Activated CD4-positive, alpha-beta T cell treated with anti-CD3 and anti-CD28 coated beads, Interleukin-2, amount 50 U/mL, for 16 hours (primary cell): ENCODE results near the gene LASP1.
"Not testable (repeated sequence)": the region's sequence is repeated elsewhere in the genome, so short reads cannot be mapped to it uniquely, and the experiment has no call there.

Source experiments
- DNase-seq: peaks from one replicate; pipeline ENCODE4 v3.0.0-alpha.2; 2020

LASP1 gene, protein sequence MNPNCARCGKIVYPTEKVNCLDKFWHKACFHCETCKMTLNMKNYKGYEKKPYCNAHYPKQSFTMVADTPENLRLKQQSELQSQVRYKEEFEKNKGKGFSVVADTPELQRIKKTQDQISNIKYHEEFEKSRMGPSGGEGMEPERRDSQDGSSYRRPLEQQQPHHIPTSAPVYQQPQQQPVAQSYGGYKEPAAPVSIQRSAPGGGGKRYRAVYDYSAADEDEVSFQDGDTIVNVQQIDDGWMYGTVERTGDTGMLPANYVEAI

GRCh38 chr17:38869526-38870258, at the start of gene LASP1:
TSS of gene LASP1 (plus strand) at chr17:38870058. CDS start at chr17:38870190, 132 bp downstream.
- peak; percentile 93 for DNase-seq

DNA sequence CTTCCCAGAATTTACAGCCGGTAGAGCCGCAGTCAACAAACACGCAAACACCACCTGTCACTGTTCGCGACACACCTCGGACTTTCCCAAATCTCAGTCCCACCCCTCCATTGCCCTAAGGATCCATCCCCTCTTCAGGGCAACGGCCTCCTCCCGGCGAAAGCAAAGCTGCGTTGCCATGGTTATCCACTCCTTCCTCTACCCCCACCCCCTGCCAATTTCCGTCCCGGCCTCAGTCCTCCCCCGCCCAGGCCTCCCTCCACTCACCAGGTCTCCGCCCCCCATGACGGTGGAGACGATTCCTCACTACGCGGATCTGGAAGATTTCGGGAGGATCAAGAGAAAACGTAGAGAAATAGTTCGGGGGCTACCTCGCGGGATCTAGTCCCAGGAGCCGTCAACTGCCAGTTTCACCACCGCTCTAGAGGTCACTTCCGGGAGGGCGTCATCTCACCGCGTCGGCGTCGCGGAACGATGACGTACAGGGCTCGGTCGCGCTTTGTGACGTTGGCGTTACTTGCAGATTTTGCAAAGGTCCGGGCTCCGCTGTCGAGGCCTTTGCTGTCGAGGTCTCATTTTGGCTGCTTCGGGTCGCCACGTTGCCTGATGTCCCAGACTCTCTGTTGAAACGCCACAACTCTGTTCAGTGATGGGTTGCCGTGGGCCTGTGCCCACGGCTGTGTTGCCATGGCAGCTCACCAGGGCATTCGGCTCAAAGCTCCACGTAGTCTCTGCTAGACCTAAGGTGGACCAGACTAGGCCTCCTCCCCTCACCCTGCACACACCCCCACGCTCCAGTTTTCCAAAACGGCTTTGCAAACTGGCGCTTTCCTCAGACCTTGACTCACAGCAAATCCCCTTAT, 44.7 kb upstream of the LASP1 start, which contains the start of gene CWC25:
CWC25 (minus strand) TSS at position 423 of the 863 bp plus-strand sequence; CDS start at position 285, 138 bp downstream.
- DNase-seq: peak; percentile 96

DNA sequence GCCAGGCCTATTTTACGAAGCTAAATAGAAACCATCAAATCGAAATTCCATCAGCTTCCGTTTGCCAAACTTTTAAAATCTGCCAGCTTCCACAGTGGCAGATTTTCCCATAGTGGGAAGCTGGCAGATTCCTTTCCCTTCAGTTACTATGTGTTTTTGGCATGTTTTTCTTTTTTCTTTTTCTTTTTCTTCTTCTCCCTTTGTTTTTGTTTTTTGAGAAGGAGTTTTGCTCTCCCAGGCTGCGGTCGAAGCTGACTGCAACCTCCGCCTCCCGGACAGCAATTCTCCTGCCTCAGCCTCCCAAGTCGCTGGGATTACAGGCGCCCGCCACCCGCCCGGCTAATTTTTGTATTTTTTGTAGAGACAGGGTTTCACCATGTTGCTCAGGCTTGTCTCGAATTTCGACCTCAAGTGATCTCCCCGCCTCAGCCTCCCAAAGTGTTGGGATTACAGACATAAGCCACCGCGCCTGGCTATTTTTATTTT, 44.1 kb upstream of the LASP1 start:
- no peak for DNase-seq

DNA sequence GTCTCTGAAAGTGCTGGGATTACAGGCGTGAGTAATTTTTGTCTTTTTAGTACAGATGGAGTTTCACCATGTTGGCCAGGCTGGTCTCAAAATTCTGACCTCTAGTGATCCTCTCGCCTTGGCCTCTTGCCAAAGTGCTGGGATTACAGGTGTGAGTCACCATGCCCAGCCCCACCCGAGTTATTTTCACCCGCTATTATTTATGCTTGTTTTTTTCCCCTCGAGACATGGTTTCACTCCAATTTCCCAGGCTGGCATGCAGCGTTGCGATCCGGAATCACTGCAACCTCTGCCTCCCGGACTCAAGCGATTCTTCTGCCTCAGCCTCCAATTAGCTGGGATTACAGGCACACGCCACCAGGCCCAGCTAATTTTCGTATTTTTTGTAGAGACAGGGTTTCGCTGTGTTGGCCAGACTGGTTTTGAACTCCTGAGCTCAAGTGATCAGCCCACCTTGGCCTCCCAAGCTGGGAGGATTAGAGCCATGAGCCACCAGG, 25.5 kb upstream of the LASP1 start:
- no peak for DNase-seq

DNA sequence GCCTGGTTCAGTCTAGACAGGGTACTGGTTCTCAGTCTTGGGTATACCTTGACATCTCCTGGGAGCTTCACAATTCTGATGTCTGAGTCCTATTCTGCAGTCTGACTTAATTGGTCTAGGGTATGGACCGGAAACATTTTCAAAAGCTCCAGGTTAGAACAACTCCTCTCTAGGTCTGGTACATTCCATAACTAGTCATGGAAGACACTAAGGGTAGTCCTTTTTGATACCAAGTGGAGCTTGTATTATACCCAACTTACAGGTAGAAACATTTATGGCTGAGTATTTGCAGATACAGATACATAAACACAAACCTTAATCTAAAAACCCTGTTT, 21.3 kb upstream of the LASP1 start:
- DNase-seq: no peak

- DNase-seq: no peak
Observed at GRCh38 chr17:38848939-38849605, 20.8 kb upstream of the LASP1 start.

- no peak for DNase-seq
Observed at GRCh38 chr17:38850374-38850773, 19.5 kb upstream of the LASP1 start.

GRCh38 chr17:38851434-38851833, 18.4 kb upstream of the LASP1 start:
- DNase-seq: no peak

GRCh38 chr17:38852771-38853291, 17.0 kb upstream of the LASP1 start:
- no peak for DNase-seq

DNA sequence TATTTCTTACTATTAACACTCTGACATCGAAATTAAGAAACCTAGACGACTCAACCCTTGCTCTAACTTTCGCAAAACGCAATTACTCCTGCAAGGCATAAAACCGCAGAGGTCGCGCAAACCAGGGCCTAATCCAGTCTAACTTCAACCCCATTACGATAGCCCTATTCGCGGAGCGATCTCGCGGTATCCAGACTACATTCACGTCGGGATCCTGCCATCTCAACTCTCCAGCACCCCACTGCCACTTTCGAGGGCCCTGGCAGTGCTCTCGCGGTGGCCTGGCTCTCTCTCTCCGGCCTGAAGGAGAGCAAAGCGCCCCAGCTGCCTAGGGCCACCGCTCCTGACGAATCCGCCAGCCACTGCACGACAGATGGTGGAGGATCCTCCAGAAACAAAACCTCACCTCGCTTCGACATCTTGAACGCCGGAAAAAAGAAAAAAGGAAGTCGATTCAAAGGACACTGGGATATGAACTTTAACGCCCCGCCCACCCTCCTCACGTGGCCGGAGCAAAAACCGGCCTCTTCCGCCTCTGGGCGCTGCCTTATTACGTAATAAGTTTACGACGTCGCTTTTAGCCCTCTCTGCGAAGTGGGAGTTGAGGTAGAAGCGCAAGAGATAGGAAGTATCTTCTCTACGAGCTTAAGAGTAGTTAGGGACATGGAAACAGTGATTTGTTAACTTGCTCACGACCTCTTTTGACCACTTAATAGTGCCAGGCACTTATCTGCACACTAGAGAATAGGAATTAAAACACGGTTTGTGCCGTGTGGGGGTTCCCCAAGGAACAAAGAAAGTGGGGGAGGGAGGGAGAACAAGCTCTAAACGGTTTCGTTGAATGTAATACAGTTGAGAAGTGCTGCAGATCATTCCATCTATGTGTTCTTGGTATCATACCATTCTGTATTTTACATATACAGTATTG, 16.3 kb upstream of the LASP1 start, which contains the start of gene RPL23:
RPL23 (minus strand) TSS at position 430 of the 928 bp plus-strand sequence; CDS start at position 419, 11 bp downstream.
- DNase-seq: peak; percentile 97

GRCh38 chr17:38855101-38855714, 14.7 kb upstream of the LASP1 start:
- DNase-seq: not testable (repeated sequence)

- no peak for DNase-seq
Observed at GRCh38 chr17:38857271-38857670, 12.6 kb upstream of the LASP1 start.

DNA sequence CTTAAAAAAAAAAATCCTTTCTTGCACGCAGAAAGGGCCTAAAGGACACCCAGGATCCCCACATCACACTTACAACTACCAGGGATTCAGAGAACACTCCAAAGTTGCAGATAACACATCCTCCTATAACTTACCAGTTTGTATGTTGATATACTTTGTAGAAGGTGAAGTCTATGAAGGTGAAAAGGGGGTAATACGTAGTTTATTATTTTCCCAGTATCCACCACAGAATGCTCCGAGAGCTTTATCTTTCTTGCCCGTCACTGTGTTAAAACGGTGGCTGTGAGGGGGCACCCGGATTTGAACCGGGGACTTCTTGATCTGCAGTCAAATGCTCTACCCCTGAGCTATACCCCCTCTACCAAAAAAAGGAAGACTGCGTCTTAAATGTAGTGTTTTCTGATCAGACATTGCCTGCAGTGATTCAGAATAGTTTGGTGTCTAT, 8.4 kb upstream of the LASP1 start:
- peak; percentile 78 for DNase-seq

DNA sequence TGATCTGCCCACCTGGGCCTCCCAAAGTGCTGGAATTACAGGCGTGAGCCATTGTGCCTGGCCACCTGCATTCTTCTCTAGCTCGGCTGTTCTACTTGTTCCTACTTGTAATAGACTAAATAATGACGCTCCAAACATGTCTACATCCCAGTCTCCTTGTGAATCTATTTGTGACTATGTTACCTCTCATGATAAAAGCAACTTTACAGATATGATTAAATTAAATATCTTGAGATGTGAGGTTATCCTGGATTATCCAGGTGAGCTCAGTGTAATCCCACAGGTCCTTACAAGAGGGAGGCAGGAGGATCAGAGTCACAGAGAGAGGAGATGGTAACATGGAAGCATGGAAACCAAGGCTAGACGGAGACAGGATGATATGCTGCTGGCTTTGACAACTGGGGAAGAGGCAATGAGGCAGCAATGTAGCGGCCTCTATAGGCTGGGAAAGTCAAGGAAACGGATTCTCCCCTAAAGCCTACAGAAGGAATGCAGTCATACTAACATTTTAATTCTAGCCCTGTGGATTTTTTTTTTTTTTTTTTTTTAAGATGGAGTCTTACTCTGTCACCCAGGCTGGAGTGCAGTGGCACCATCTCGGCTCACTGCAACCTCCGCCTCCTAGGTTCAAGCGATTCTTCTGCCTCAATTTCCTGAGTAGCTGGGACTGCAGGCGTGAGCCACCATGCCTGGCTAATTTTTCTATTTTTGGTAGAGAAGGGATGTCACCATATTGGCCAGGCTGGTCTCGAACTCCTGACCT, 5.0 kb upstream of the LASP1 start:
- no peak for DNase-seq

DNA sequence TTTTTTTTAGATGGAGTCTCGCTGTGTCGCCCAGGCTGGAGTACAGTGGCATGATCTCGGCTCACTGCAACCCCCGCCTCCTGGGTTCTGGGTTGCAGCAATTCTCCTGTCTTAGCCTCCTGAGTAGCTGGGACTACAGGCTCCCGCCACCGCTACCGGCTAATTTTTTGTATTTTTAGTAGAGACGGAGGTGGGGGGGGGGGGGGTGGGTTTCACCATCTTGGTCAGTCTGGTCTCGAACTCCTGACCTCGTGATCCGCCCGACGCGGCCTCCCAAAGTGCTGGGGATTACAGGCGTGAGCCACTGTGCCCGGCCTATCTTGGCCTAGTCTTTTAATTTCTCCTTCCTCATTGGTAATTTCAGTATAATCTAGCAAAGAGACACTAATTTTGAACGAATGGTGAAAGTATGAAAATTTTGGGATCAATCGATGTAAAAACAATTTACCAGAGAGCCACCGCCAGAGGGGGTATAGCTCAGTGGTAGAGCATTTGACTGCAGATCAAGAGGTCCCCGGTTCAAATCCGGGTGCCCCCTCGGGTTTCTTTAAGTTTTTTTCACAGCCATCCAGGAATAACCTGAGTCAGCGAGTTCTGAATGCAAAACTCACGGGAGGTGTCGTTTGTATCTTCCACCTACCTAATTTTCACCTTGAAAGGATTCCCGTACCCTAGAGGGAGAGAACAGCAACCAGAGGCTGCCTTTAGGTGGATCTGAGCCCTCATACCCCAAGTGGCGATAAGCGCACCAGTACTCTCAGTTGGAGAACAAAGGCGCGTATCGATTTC, 2.5 kb upstream of the LASP1 start:
- peak; percentile 86 for DNase-seq

GRCh38 chr17:38867968-38868816, 1.7 kb upstream of the LASP1 start:
- DNase-seq: no peak

DNA sequence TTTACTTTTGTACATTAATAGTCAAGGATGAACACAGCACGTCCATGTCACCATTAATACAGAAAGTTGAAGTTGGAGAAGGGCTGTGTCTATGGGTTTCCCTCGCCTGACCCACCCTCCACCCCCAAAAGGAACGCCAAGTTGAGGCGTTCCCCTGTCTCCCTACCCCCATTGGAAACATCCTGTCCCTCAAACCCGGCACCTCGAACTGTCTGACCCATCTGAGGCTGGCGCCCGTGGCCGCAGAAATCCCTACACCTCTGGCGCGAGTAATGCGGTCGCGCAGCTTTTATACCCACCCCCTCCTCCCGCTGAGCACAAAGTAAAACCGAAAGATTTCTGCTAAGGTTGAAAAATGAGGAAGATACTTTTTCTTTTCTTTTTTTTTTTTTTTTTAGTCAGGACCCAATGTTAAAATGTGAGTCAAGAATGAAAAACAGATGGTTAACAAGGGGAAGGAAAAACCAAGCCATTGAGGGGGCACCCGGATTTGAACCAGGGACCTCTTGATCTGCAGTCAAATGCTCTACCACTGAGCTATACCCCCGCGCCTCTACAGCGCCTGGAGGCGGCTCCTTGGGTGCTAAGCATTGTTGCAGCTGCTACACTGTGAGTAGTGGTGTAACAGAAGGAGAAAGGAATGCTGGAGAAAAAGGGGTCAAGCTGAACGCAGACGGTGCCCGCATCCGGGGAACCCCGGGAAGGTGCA, 887 bp upstream of the LASP1 start:
- peak; percentile 94 for DNase-seq
